Mucosa of stomach (tissue), 1 donor: Measurements from ENCODE around the gene RNLS.

Experiments
- H3K27me3 ChIP-seq: one replicate; pipeline ENCODE4 v1.7.0; 2013; ENCODE audit warnings: mild to moderate bottlenecking, low read length; ENCODE audit not compliant: control insufficient read depth, insufficient read depth
- H3K36me3 ChIP-seq: one replicate; pipeline ENCODE4 v1.7.0; 2013; ENCODE audit warnings: low read length; ENCODE audit not compliant: control insufficient read depth, insufficient read depth
- H3K4me1 ChIP-seq: one replicate; pipeline ENCODE4 v1.7.0; 2013; ENCODE audit warnings: mild to moderate bottlenecking, low read length; ENCODE audit not compliant: control insufficient read depth, insufficient read depth
- H3K4me3 ChIP-seq: one replicate; pipeline ENCODE4 v1.7.0; 2013; ENCODE audit warnings: low read length
- H3K9ac ChIP-seq: one replicate; pipeline ENCODE4 v1.7.0; 2013; ENCODE audit warnings: mild to moderate bottlenecking, low read length, moderate library complexity
- H3K9me3 ChIP-seq: one replicate; pipeline ENCODE4 v1.7.0; 2013; ENCODE audit warnings: mild to moderate bottlenecking, low read length, moderate library complexity; ENCODE audit not compliant: control insufficient read depth
- donor health status: Pancreatic carcinoma.

The RNLS gene

DNA sequence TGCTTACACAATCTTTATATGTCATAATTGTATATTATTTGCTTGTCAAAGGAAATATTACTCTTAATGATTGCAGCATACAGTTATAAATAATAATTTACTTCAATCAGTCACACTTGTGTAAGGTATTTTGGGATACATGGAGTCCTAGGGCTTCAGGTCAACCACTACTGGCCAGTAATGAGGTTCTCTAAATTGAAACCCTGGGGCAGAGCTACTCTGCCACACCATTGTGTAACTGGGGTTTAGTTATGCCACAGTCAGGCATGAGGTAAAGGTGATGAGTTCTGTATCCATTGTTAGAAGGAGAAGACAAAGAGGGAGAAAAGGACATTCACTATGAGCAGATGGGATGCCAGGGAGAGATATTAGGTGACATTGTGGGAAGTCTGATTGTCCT is 117.4 kb downstream of the RNLS start:
- Histone ChIP-seq H3K36me3 (no peaks in the 10 kb centered on the region), H3K9ac (no peak overlapping the region), H3K4me1 (no peaks in the 10 kb centered on the region), H3K4me3 (no peak overlapping the region), H3K27me3 (no peaks in the 10 kb centered on the region), H3K9me3 (no peaks in the 10 kb centered on the region)

DNA sequence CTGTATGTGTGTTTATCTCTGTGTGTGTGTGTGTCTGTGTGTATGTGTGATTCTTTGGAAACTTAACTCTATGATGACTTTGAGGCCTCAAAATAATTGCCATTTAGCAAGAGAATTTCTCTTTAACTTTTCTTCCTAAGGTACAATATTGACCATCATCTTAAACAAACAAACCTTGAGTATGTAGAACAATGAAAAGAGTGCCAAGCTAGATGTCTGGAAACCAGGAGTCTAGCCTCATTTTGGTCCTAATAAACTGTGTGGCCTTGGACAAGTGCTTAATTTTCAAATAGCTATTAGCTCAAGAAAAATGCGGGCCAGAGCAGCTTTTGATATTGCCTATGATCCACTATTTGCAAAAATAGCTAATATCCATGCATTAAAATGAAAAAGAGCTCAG is 119.3 kb downstream of the RNLS start:
- Histone ChIP-seq H3K27me3 (no peaks in the 10 kb centered on the region), H3K9me3 (no peaks in the 10 kb centered on the region), H3K4me3 (no peak overlapping the region), H3K36me3 (no peaks in the 10 kb centered on the region), H3K4me1 (no peaks in the 10 kb centered on the region), H3K9ac (no peak overlapping the region)

- Histone ChIP-seq H3K9ac (no peak overlapping the region), H3K4me1 (no peaks in the 10 kb centered on the region), H3K36me3 (no peaks in the 10 kb centered on the region), H3K4me3 (no peak overlapping the region), H3K27me3 (no peaks in the 10 kb centered on the region), H3K9me3 (no peaks in the 10 kb centered on the region)
Observed at GRCh38 chr10:88461426-88461825, 121.7 kb downstream of the RNLS start.

DNA sequence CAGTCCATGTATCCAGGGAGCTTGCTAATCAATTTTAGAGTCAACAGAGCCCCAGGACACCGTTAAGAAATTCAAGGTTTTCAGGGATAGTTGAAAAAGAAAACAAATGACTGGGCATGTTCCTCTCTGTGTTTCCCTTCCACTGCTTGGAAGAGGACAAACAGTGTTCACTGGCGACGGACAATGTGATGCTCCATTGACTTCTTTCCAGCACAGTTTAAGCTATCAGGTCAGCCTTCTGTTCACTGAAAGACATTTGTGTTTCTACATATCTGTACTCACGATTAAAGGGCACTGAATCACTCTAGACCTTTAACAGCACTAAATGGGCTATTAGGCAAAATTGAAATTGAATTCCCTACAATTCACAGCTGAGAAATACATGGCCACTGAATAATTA is 123.6 kb downstream of the RNLS start:
- H3K27me3 ChIP-seq, result no peaks in the 10 kb centered on the region
- no peaks in the 10 kb centered on the region for H3K36me3 ChIP-seq
- no peaks in the 10 kb centered on the region for H3K9me3 ChIP-seq
- no peak overlapping the region for H3K9ac ChIP-seq
- no peak overlapping the region for H3K4me3 ChIP-seq
- H3K4me1 ChIP-seq, result no peaks in the 10 kb centered on the region

- Histone ChIP-seq H3K36me3 (no peaks in the 10 kb centered on the region), H3K27me3 (no peaks in the 10 kb centered on the region), H3K9ac (no peak overlapping the region), H3K9me3 (no peaks in the 10 kb centered on the region), H3K4me3 (no peak overlapping the region), H3K4me1 (no peaks in the 10 kb centered on the region)
Observed at GRCh38 chr10:88458209-88458608, 124.9 kb downstream of the RNLS start.

GRCh38 chr10:88457660-88458059 is 125.5 kb downstream of the RNLS start:
- H3K4me1 ChIP-seq, result no peaks in the 10 kb centered on the region
- no peak overlapping the region for H3K9ac ChIP-seq
- no peaks in the 10 kb centered on the region for H3K27me3 ChIP-seq
- H3K4me3 ChIP-seq, result no peak overlapping the region
- no peaks in the 10 kb centered on the region for H3K9me3 ChIP-seq
- no peaks in the 10 kb centered on the region for H3K36me3 ChIP-seq

- Histone ChIP-seq H3K36me3 (no peaks in the 10 kb centered on the region), H3K4me1 (no peaks in the 10 kb centered on the region), H3K9me3 (no peaks in the 10 kb centered on the region), H3K4me3 (no peak overlapping the region), H3K9ac (no peak overlapping the region), H3K27me3 (no peaks in the 10 kb centered on the region)
Observed at GRCh38 chr10:88456730-88457129, 126.4 kb downstream of the RNLS start.

- no peaks in the 10 kb centered on the region for H3K27me3 ChIP-seq
- no peaks in the 10 kb centered on the region for H3K4me1 ChIP-seq
- H3K4me3 ChIP-seq, result no peak overlapping the region
- no peak overlapping the region for H3K9ac ChIP-seq
- no peaks in the 10 kb centered on the region for H3K36me3 ChIP-seq
- H3K9me3 ChIP-seq, result no peaks in the 10 kb centered on the region
Observed at GRCh38 chr10:88455831-88456230, 127.3 kb downstream of the RNLS start.

- H3K36me3 ChIP-seq, result no peaks in the 10 kb centered on the region
- H3K9ac ChIP-seq, result no peak overlapping the region
- H3K9me3 ChIP-seq, result no peaks in the 10 kb centered on the region
- no peak overlapping the region for H3K4me3 ChIP-seq
- H3K4me1 ChIP-seq, result no peaks in the 10 kb centered on the region
- no peaks in the 10 kb centered on the region for H3K27me3 ChIP-seq
Observed at GRCh38 chr10:88450201-88450600, 132.9 kb downstream of the RNLS start.

DNA sequence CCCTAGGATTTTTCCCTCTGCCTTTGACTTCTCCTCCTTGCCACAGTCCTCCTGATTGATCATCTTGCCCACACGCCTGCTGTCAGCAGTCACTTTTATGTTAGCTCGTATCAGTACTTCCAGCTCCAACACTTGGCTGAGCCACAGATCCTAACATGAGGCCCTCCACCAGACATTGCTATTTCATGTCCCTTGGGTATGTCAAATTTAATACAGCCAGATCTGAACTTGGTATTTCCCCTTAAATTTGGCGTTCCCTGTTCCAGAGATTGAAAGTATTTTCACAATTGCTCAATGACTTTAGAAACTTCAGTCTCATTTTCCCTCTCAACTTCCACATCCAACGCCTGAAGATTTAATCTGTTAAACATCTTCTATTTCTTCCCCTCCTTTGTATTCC is 140.4 kb downstream of the RNLS start:
- peaks cover 2% of the 10 kb centered on the region for H3K4me1 ChIP-seq
- H3K9ac ChIP-seq, result no peak overlapping the region
- no peaks in the 10 kb centered on the region for H3K9me3 ChIP-seq
- no peaks in the 10 kb centered on the region for H3K27me3 ChIP-seq
- H3K4me3 ChIP-seq, result no peak overlapping the region
- H3K36me3 ChIP-seq, result no peaks in the 10 kb centered on the region

DNA sequence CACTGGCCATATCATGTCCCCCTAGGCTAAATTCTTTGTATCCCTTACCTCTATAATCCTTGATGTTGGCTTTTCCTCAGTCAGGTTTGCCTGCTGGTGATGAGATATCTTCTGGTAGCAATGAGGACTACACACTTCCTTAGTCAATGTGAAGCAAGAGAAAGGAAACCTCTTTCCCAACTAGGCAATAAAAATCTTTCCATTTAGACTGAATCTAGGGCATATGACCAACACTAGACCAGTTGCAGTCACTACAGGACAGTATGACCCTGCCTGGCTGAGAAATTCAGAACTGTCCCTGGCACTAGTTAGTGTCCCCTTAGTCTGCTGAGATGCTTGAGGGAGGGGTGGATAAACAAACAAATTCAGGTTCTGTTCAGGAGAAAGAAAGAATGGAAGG is 142.6 kb downstream of the RNLS start:
- Histone ChIP-seq H3K9ac (no peak overlapping the region), H3K36me3 (no peaks in the 10 kb centered on the region), H3K9me3 (no peaks in the 10 kb centered on the region), H3K4me1 (peaks cover 8% of the 10 kb centered on the region), H3K4me3 (no peak overlapping the region), H3K27me3 (no peaks in the 10 kb centered on the region)

DNA sequence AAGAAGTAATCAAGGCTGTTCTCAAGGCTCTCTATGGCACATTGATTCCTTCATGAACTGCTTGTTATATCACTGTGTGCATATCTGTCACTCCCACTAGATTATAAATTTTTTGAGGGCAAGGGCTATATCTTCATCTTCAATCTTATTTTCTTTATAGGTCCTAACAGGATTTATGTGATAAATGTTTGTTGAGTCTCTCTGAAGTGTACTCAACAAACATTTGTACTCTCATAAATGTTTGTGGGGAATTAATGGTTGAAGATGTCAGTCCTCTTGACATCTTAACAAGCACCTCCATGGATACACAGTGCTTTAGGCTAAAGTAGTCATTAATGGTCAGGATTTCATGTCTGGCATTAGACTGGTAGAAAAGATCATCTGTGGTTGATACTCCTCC is 143.2 kb downstream of the RNLS start:
- H3K27me3 ChIP-seq, result no peaks in the 10 kb centered on the region
- no peak overlapping the region for H3K4me3 ChIP-seq
- H3K4me1 ChIP-seq, result peaks cover 8% of the 10 kb centered on the region
- H3K36me3 ChIP-seq, result no peaks in the 10 kb centered on the region
- H3K9me3 ChIP-seq, result no peaks in the 10 kb centered on the region
- H3K9ac ChIP-seq, result no peak overlapping the region

GRCh38 chr10:88437411-88437810 is 145.7 kb downstream of the RNLS start:
- H3K36me3 ChIP-seq, result no peaks in the 10 kb centered on the region

More at GRCh38 chr10:88437411-88437810, 145.7 kb downstream of the RNLS start:
- Histone ChIP-seq H3K9ac (no peak overlapping the region), H3K4me3 (no peak overlapping the region), H3K4me1 (peaks cover 14% of the 10 kb centered on the region), H3K9me3 (no peaks in the 10 kb centered on the region), H3K27me3 (no peaks in the 10 kb centered on the region)
